HCT116 (cell line): ENCODE data around the gene MMP17. TPM values are rescaled to one million over a fixed set of nuclear protein-coding genes. Genes with fewer than 3 reads are reported as not detected.

Experiments used
- ATAC-seq: fragments of 200-7000 bp; cut with Tn5 transposase; 2 replicates; pipeline ENCODE4 v1.9.1; 2020; ENCODE audit warnings: mild to moderate bottlenecking, moderate library complexity
- BruUV-seq: library from RNA; stranded (reverse); fragments of 400-500 nt; replicated peaks from 2 replicates; lab custom pipeline; 2021; lab: Mats Ljungman, UMichigan
- CTCF ChIA-PET: fragments of 300-600 bp; sonication (Branson Sonifier 250); formaldehyde crosslinking; loops from one replicate; lab custom pipeline; 2021; ENCODE audit warnings: antibody characterized with exemption; lab: Charles Lee
- POLR2A ChIA-PET: fragments of 300-600, 350-600 bp; sonication (Branson Sonifier 250); formaldehyde crosslinking; loops from one replicate; lab custom pipeline; 2021; ENCODE audit warnings: antibody characterized with exemption; lab: Charles Lee
- RAD21 ChIA-PET, 2 experiments: fragments of 300-600 bp; sonication (Branson Sonifier 250); formaldehyde crosslinking; loops; one replicate each; lab custom pipeline; 2023; ENCODE audit warnings: low total read pairs in 2 of 2; ENCODE audit not compliant: uncharacterized antibody in 2 of 2, unreplicated experiment in 2 of 2, low non-redundant PET in 1 of 2; lab: Charles Lee
- DNase-seq: peaks from one replicate; pipeline ENCODE4 v3.0.0-alpha.2; 2010; ENCODE audit warnings: low read depth, low spot score
- H2AFZ ChIP-seq: fragments of 200-600 bp; shearing (Covaris generic), sonication (generic); 2 replicates; pipeline ENCODE4 v1.6.1; 2017; ENCODE audit warnings: low read depth, mixed run types, mixed read lengths, antibody characterized with exemption, low read length; ENCODE audit not compliant: poor library complexity, severe bottlenecking
- H3K27ac ChIP-seq: 2 replicates; pipeline ENCODE4 v1.5.1; 2012; ENCODE audit warnings: low read depth, low read length
- H3K27me3 ChIP-seq: fragments of 200-600 bp; sonication (generic); 2 replicates; pipeline ENCODE4 v1.6.1; 2016; ENCODE audit warnings: mixed run types, low read length, mixed read lengths; ENCODE audit not compliant: insufficient read depth
- H3K36me3 ChIP-seq, 2 experiments: fragments of 200-500 bp in 1 of 2; fragments of 200-600 bp in 1 of 2; sonication (Bioruptor generic) in 1 of 2; sonication (generic) in 1 of 2; 2 replicates each; pipeline versions ENCODE4 v1.5.1 to v1.6.1; 2014 to 2016; ENCODE audit warnings: low read length in 2 of 2, inconsistent platforms in 1 of 2, mixed read lengths in 1 of 2, mixed run types in 1 of 2; ENCODE audit not compliant: insufficient read depth in 2 of 2, control insufficient read depth in 1 of 2
- H3K4me1 ChIP-seq, 2 experiments: fragments of 200-600 bp in 1 of 2; sonication (generic) in 1 of 2; 2 replicates each; pipeline versions ENCODE4 v1.5.1 to v1.6.1; 2012 to 2017; ENCODE audit warnings: low read length in 2 of 2, inconsistent platforms in 1 of 2, mild to moderate bottlenecking in 1 of 2, mixed read lengths in 1 of 2, mixed run types in 1 of 2, moderate library complexity in 1 of 2; ENCODE audit not compliant: insufficient read depth in 2 of 2, control insufficient read depth in 1 of 2
- H3K4me2 ChIP-seq: fragments of 200-600 bp; sonication (generic); 2 replicates; pipeline ENCODE4 v1.6.1; 2017; ENCODE audit warnings: mixed run types, low read length, mixed read lengths
- H3K4me3 ChIP-seq, 2 experiments: fragments of 200-600 bp in 1 of 2; sonication (generic) in 1 of 2; replicated peaks in 1 of 2; 2 replicates each; pipeline ENCODE4 v1.5.1; 2011 to 2016; ENCODE audit warnings: low read length in 2 of 2, control low read depth in 1 of 2, low read depth in 1 of 2, mild to moderate bottlenecking in 1 of 2, mixed read lengths in 1 of 2, mixed run types in 1 of 2
- H3K79me2 ChIP-seq: fragments of 200-600 bp; sonication (generic); 2 replicates; pipeline ENCODE4 v1.6.1; 2017; ENCODE audit warnings: mild to moderate bottlenecking, mixed run types, low read length, moderate library complexity, mixed read lengths; ENCODE audit not compliant: insufficient read depth
- H3K9ac ChIP-seq: fragments of 200-600 bp; sonication (generic); 2 replicates; pipeline ENCODE4 v1.6.1; 2016; ENCODE audit warnings: low read length, mixed read lengths
- H3K9me2 ChIP-seq: fragments of 200-600 bp; sonication (generic), shearing (Covaris generic); 2 replicates; pipeline ENCODE4 v1.6.1; 2017; ENCODE audit warnings: mixed run types, mild to moderate bottlenecking, moderate library complexity; ENCODE audit not compliant: insufficient read depth
- H3K9me3 ChIP-seq, 2 experiments: fragments of 200-500 bp in 1 of 2; fragments of 200-600 bp in 1 of 2; sonication (Bioruptor generic) in 1 of 2; sonication (generic) in 1 of 2; 2 replicates each; pipeline ENCODE4 v1.6.1; 2014 to 2017; ENCODE audit warnings: low read length in 2 of 2, mixed read lengths in 2 of 2, inconsistent platforms in 1 of 2, low read depth in 1 of 2, mild to moderate bottlenecking in 1 of 2, mixed run types in 1 of 2, moderate library complexity in 1 of 2; ENCODE audit not compliant: control insufficient read depth in 1 of 2, insufficient read depth in 1 of 2
- H4K20me1 ChIP-seq: fragments of 200-600 bp; sonication (generic), shearing (Covaris generic); 2 replicates; pipeline ENCODE4 v1.6.1; 2017; ENCODE audit warnings: mixed run types, mild to moderate bottlenecking, moderate library complexity; ENCODE audit not compliant: insufficient read depth
- ATF3 ChIP-seq: IDR thresholded peaks from 2 replicates; pipeline ENCODE4 v1.6.1; 2012
- CBX3 ChIP-seq: IDR thresholded peaks from 2 replicates; pipeline ENCODE4 v1.6.1; 2012; ENCODE audit warnings: low read depth
- EGR1 ChIP-seq: IDR thresholded peaks from 2 replicates; pipeline ENCODE4 v1.6.1; 2012; ENCODE audit warnings: low read depth
- ELF1 ChIP-seq: IDR thresholded peaks from 2 replicates; pipeline ENCODE4 v1.6.1; 2012; ENCODE audit warnings: low read depth, borderline replicate concordance
- EZH2 ChIP-seq: fragments of 200-600 bp; sonication (generic); IDR thresholded peaks from 2 replicates; pipeline ENCODE4 v1.6.1; 2017; ENCODE audit warnings: antibody characterized with exemption, mixed run types
- EZH2phosphoT487 ChIP-seq: fragments of 200-600 bp; IDR thresholded peaks from 2 replicates; pipeline ENCODE4 v1.6.1; 2018; ENCODE audit warnings: antibody characterized with exemption, borderline replicate concordance
- FOSL1 ChIP-seq: IDR thresholded peaks from 2 replicates; pipeline ENCODE4 v1.6.1; 2012; ENCODE audit warnings: low read depth
- JUND ChIP-seq: IDR thresholded peaks from 2 replicates; pipeline ENCODE4 v1.6.1; 2012
- POLR2A ChIP-seq: IDR thresholded peaks from 2 replicates; pipeline ENCODE4 v1.7.0; 2011; ENCODE audit warnings: borderline replicate concordance; ENCODE audit not compliant: insufficient read depth, insufficient read length; ENCODE audit errors: extremely low read depth
- RAD21 ChIP-seq: IDR thresholded peaks from 2 replicates; pipeline ENCODE4 v1.6.1; 2012; ENCODE audit warnings: low read depth, mild to moderate bottlenecking
- REST ChIP-seq: IDR thresholded peaks from 2 replicates; pipeline ENCODE4 v1.6.1; 2012; ENCODE audit warnings: low read depth
- SIN3A ChIP-seq: IDR thresholded peaks from 2 replicates; pipeline ENCODE4 v1.6.1; 2012; ENCODE audit warnings: low read depth
- SRF ChIP-seq: IDR thresholded peaks from 2 replicates; pipeline ENCODE4 v1.6.1; 2012; ENCODE audit warnings: low read depth
- YY1 ChIP-seq: IDR thresholded peaks from 2 replicates; pipeline ENCODE4 v1.6.1; 2011; ENCODE audit warnings: low read length, low read depth, moderate library complexity, mild to moderate bottlenecking; ENCODE audit not compliant: insufficient replicate concordance; ENCODE audit errors: extremely low read depth
- ZBTB33 ChIP-seq: IDR thresholded peaks from 2 replicates; pipeline ENCODE4 v1.6.1; 2011; ENCODE audit warnings: mild to moderate bottlenecking, low read length, moderate library complexity; ENCODE audit not compliant: insufficient replicate concordance; ENCODE audit errors: extremely low read depth
- intact Hi-C: fragments of 100-400 bp; cut with micrococcal nuclease; formaldehyde crosslinking; loops from 2 replicates; pipeline ENCODE4 v1.10.0; 2022
- total RNA-seq: library from RNA; stranded (reverse); gene quantifications from one replicate; pipeline ENCODE4 v1.2.1, GENCODE V29; 2021; ENCODE audit not compliant: unreplicated experiment

Gene MMP17
- total RNA-seq, 1 experiment from 2014 or later, result 14.3 TPM

GRCh38 chr12:131824450-131824849, 3.7 kb upstream of the MMP17 start (continued):
- TF ChIP-seq EGR1, result no peak

GRCh38 chr12:131825146-131825892, 2.9 kb upstream of the MMP17 start:
- BruUV-seq, result no TSS peak
- Histone ChIP-seq H3K9me3 (no peaks in the 10 kb centered on the region), H3K79me2 (peaks cover 5% of the 10 kb centered on the region; the same call in 1 of the 2 replicates), H3K9me2 (no peaks in the 10 kb centered on the region), H3K4me3 (no peak overlapping the region), H3K4me2 (no peak overlapping the region), H3K36me3 (no peaks in the 10 kb centered on the region), H4K20me1 (no peaks in the 10 kb centered on the region), H3K27ac (no peak overlapping the region), H2AFZ (no peak overlapping the region), H3K4me1 (peaks cover 6 to 13% of the 10 kb centered on the region in 2 experiments; a peak in 3 of 4 replicates), H3K27me3 (no peaks in the 10 kb centered on the region), H3K9ac (no peak overlapping the region)
- intact Hi-C loops, result loop anchor here (5.0 kb wide), 1 partner anchor 1063 kb away; no protein-coding TSS in a partner anchor
- no peak for ATAC-seq
- TF ChIP-seq FOSL1 (no peak), ELF1 (no peak), EZH2 (no peak), ZBTB33 (no peak), POLR2A (no peak), RAD21 (no peak), JUND (no peak), ATF3 (no peak), CBX3 (no peak), SIN3A (no peak), EZH2phosphoT487 (no peak), REST (no peak), SRF (no peak), YY1 (no peak)
- ChIA-PET CTCF (interaction anchor here (1.5 kb wide), 1 partner anchor 370 kb away, joined by 4 read pairs; no protein-coding TSS in a partner anchor), RAD21 (no interaction called here), POLR2A (no interaction called here)
- DNase-seq, result no peak
